Caco-2 (cell line): ENCODE data around the gene TEDDM1. TPM values are rescaled to one million over a fixed set of nuclear protein-coding genes. Genes with fewer than 3 reads are reported as not detected.

Experiments
- BruUV-seq: library from RNA; stranded (reverse); fragments of 400-500 nt; replicated peaks from 2 replicates; lab custom pipeline; 2021; lab: Mats Ljungman, UMichigan
- CTCF ChIA-PET: fragments of 300-600 bp; sonication (Branson Sonifier 250); formaldehyde crosslinking; loops from one replicate; lab custom pipeline; 2022; ENCODE audit warnings: antibody characterized with exemption; lab: Charles Lee
- POLR2A ChIA-PET: fragments of 300-600 bp; sonication (Branson Sonifier 250); formaldehyde crosslinking; loops from one replicate; lab custom pipeline; 2022; ENCODE audit warnings: antibody characterized with exemption; lab: Charles Lee
- DNase-seq, 2 experiments: peaks; one replicate each; pipeline versions ENCODE4 v3.0.0 to v3.0.0-alpha.2; 2020 to 2022
- H3K27me3 ChIP-seq: replicated peaks from 2 replicates; pipeline ENCODE4 v1.6.0; 2011; ENCODE audit warnings: low read length; ENCODE audit not compliant: control insufficient read depth, insufficient read depth
- H3K36me3 ChIP-seq: 2 replicates; pipeline ENCODE4 v1.5.1; 2011; ENCODE audit warnings: low read length; ENCODE audit not compliant: control insufficient read depth, insufficient read depth
- H3K4me1 ChIP-seq: fragments of 250-450 bp; sonication (Bioruptor Pico); 2 replicates; pipeline ENCODE4 v1.5.1; 2020; ENCODE audit warnings: mild to moderate bottlenecking
- H3K4me3 ChIP-seq: 2 replicates; pipeline ENCODE4 v1.5.1; 2011; ENCODE audit warnings: low read depth, mild to moderate bottlenecking, control low read depth, low read length
- H3K9me3 ChIP-seq: fragments of 250-450 bp; sonication (Bioruptor Pico); 2 replicates; pipeline ENCODE4 v1.5.1; 2020; ENCODE audit warnings: mild to moderate bottlenecking, moderate library complexity
- H3K27ac Mint-ChIP-seq: one replicate; pipeline ENCODE4 v1.8.0; 2022; ENCODE audit warnings: mixed read lengths; ENCODE audit not compliant: unreplicated experiment
- H3K27me3 Mint-ChIP-seq: one replicate; pipeline ENCODE4 v1.8.0; 2022; ENCODE audit warnings: mixed read lengths; ENCODE audit not compliant: insufficient read depth, unreplicated experiment
- H3K36me3 Mint-ChIP-seq: one replicate; pipeline ENCODE4 v1.8.0; 2022; ENCODE audit warnings: mild to moderate bottlenecking, mixed read lengths; ENCODE audit not compliant: insufficient read depth, unreplicated experiment
- H3K4me1 Mint-ChIP-seq: one replicate; pipeline ENCODE4 v1.8.0; 2022; ENCODE audit warnings: low read depth, mixed read lengths; ENCODE audit not compliant: unreplicated experiment
- H3K4me3 Mint-ChIP-seq: one replicate; pipeline ENCODE4 v1.8.0; 2022; ENCODE audit warnings: mild to moderate bottlenecking, moderate library complexity, mixed read lengths; ENCODE audit not compliant: unreplicated experiment
- H3K9me3 Mint-ChIP-seq: one replicate; pipeline ENCODE4 v1.8.0; 2022; ENCODE audit warnings: mixed read lengths; ENCODE audit not compliant: unreplicated experiment
- intact Hi-C: fragments of 100-400 bp; cut with micrococcal nuclease; formaldehyde crosslinking; loops from one replicate; pipeline ENCODE4 v1.10.0; 2022; ENCODE audit not compliant: unreplicated experiment
- total RNA-seq: library from RNA; stranded (reverse); gene quantifications from 2 replicates; pipeline ENCODE4 v1.2.3, GENCODE V29; 2022
- TF ChIP-seq, protein P1 (sequence below), 2 experiments: fragments of 200-600 bp in 1 of 2; IDR thresholded peaks; 1 replicate in 1 of 2; 2 replicates in 1 of 2; pipeline versions ENCODE4 v1.5.1 to v1.8.0; 2011 to 2022; ENCODE audit warnings: antibody characterized with exemption in 1 of 2, control low read depth in 1 of 2, inconsistent platforms in 1 of 2, low read depth in 1 of 2, low read length in 1 of 2, mild to moderate bottlenecking in 1 of 2, moderate library complexity in 1 of 2; ENCODE audit not compliant: insufficient read depth in 1 of 2, severe bottlenecking in 1 of 2, unreplicated experiment in 1 of 2

Gene TEDDM1
- total RNA-seq, 1 experiment from 2014 or later: not detected

DNA sequence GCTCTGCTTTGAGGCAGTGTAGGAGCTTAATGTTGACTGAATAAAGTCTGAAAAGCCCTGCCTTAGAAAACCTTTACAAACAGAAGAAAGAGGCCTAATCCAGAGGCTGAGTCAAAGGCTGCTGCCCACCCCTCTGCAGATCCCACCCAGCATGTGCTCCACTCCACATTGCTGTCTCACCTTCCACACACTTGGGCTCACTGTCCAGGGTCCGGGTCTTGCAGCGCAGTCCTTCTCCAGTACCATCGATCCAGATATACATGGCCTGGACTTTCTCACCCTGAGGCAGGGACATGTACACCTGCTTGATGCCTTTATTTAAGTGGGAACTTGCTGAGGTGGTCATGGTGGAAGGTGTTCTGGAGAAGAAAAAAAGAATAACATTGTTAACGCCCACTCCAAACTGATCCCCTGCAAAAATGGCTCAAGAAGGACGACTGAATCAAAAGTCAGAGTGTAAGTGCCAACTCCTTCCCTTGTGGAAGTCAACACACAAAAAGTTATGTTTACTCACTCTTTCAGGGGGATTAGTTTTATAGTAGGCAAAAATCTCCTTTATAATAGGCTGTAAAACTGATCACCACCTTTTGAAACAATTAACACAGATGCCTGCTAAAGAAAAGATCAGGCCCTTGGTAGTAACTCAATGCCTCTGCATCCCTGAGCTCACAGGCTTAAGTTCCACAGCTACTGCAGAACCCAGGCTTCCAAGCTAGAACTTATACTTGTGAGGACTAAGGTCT lies 11.9 kb downstream of the TEDDM1 start:
- Mint-ChIP-seq H3K27me3 (no peaks in the 10 kb centered on the region), H3K27ac (peak overlapping the region; percentile 97), H3K36me3 (peaks cover 84% of the 10 kb centered on the region), H3K4me1 (peaks cover 7% of the 10 kb centered on the region), H3K4me3 (peak overlapping the region; percentile 99), H3K9me3 (no peaks in the 10 kb centered on the region)
- intact Hi-C loops: no loop called here
- no peak for DNase-seq
- H3K4me3 ChIP-seq: peak overlapping the region; percentile 95
- H3K27me3 ChIP-seq: no peaks in the 10 kb centered on the region
- H3K36me3 ChIP-seq: peaks cover 29% of the 10 kb centered on the region
- TF ChIP-seq, protein P1, sequence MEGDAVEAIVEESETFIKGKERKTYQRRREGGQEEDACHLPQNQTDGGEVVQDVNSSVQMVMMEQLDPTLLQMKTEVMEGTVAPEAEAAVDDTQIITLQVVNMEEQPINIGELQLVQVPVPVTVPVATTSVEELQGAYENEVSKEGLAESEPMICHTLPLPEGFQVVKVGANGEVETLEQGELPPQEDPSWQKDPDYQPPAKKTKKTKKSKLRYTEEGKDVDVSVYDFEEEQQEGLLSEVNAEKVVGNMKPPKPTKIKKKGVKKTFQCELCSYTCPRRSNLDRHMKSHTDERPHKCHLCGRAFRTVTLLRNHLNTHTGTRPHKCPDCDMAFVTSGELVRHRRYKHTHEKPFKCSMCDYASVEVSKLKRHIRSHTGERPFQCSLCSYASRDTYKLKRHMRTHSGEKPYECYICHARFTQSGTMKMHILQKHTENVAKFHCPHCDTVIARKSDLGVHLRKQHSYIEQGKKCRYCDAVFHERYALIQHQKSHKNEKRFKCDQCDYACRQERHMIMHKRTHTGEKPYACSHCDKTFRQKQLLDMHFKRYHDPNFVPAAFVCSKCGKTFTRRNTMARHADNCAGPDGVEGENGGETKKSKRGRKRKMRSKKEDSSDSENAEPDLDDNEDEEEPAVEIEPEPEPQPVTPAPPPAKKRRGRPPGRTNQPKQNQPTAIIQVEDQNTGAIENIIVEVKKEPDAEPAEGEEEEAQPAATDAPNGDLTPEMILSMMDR (IDR thresholded peaks at IDR 0.05; ENCODE audit: insufficient read depth in 1 of 2, low read depth in 1 of 2, low read length in 1 of 2, severe bottlenecking in 1 of 2, unreplicated experiment in 1 of 2): no peak
- POLR2A ChIA-PET: no interaction called here
- CTCF ChIA-PET: no interaction called here
- no peaks in the 10 kb centered on the region for H3K9me3 ChIP-seq
- no TSS peak for BruUV-seq
- H3K4me1 ChIP-seq: peaks cover 25% of the 10 kb centered on the region

DNA sequence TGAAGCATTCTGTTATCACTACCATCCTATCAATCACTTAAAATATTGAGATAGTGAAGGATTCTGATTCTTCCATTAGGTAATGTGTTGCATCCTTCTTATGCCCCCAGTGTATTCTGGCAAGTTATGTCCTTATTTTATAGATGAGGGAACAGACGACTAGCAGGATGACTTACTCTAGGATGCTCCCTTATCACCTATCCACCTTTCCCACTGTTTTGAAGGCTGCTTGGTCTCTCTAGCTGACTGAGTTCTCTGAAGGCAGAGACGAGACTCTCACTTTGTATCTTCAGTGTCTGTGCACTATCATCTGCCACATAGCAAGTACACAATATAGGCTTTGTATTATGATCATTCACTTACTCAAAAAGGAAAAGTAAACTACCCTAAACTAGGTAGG lies 12.9 kb downstream of the TEDDM1 start:
- H3K27ac Mint-ChIP-seq: no peak overlapping the region
- ChIA-PET CTCF (no interaction called here), POLR2A (no interaction called here)
- DNase-seq: no peak
- H3K4me3 ChIP-seq: no peak overlapping the region
- peaks cover 8% of the 10 kb centered on the region for H3K4me1 Mint-ChIP-seq
- no peaks in the 10 kb centered on the region for H3K9me3 ChIP-seq
- H3K4me3 Mint-ChIP-seq: no peak overlapping the region
- intact Hi-C loops: no loop called here
- H3K36me3 ChIP-seq: peaks cover 29% of the 10 kb centered on the region
- TF ChIP-seq, protein P1 (IDR thresholded peaks at IDR 0.05; ENCODE audit: insufficient read depth in 1 of 2, low read depth in 1 of 2, low read length in 1 of 2, severe bottlenecking in 1 of 2, unreplicated experiment in 1 of 2): no peak
- peaks cover 94% of the 10 kb centered on the region for H3K36me3 Mint-ChIP-seq
- BruUV-seq: no TSS peak
- H3K27me3 Mint-ChIP-seq: no peaks in the 10 kb centered on the region
- H3K4me1 ChIP-seq: peaks cover 21% of the 10 kb centered on the region
- no peaks in the 10 kb centered on the region for H3K9me3 Mint-ChIP-seq
- H3K27me3 ChIP-seq: no peaks in the 10 kb centered on the region

DNA sequence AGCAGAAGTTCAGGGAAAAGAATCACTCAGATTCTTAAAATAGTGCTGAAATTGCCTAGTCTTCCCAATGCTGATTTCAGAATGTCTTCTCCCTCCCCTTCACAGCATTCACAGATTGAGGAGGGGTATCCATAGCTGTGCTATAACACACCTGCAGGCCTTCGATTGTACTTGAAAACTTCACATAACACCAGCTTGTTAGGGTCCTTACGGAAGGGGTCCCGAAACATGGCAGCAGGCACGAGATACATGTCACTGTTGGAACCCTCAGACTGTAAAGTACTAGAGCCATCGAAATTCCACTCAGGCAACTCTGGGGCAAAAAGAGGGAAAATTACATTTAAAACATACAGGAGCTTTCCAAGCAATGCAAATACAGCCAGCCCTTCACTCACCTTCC lies 13.5 kb downstream of the TEDDM1 start:
- BruUV-seq: no TSS peak
- peaks cover 32% of the 10 kb centered on the region for H3K36me3 ChIP-seq
- H3K9me3 ChIP-seq: no peaks in the 10 kb centered on the region
- POLR2A ChIA-PET: no interaction called here
- Mint-ChIP-seq H3K27me3 (no peaks in the 10 kb centered on the region), H3K4me3 (no peak overlapping the region), H3K27ac (no peak overlapping the region), H3K9me3 (no peaks in the 10 kb centered on the region), H3K36me3 (peaks cover 100% of the 10 kb centered on the region), H3K4me1 (peaks cover 14% of the 10 kb centered on the region)
- no peaks in the 10 kb centered on the region for H3K27me3 ChIP-seq
- H3K4me1 ChIP-seq: peaks cover 19% of the 10 kb centered on the region
- intact Hi-C loops: no loop called here
- CTCF ChIA-PET: no interaction called here
- TF ChIP-seq, protein P1 (IDR thresholded peaks at IDR 0.05; ENCODE audit: insufficient read depth in 1 of 2, low read depth in 1 of 2, low read length in 1 of 2, severe bottlenecking in 1 of 2, unreplicated experiment in 1 of 2): no peak
- no peak for DNase-seq
- H3K4me3 ChIP-seq: no peak overlapping the region
